NCI-H187 treated with DMSO at 0.1 percent for 48 hours (cell line): ENCODE data around the gene RPL29.

Experiments
- DNase-seq: peaks from one replicate; lab custom pipeline; 2025; lab: John Stamatoyannopoulos, UW

RPL29 gene

DNA sequence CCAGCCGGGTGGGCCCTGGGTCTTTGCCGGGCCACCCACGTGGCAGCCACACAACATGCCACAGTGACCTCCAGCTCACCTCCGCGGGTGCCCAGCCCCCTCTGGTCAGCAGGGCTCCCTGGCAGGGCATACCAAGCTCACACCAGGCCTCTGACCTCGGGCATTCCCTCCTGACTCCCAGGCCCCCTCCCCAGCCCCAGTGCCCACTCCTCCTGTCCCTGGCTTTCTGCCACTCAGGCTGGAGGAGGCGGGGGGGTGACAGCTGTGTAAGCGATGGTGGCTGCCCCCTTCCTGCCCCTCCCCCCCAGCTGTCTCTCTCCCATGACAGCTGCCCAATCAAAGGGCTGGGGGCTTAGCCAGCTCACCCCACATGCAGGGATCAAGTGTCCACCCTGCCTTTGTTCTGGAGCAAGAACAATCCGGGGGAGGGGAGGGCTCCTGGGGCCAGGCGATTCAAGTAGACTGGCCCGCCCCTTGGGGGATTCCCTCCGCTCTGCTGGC lies 31.7 kb downstream of the RPL29 start:
- no peak for DNase-seq

DNA sequence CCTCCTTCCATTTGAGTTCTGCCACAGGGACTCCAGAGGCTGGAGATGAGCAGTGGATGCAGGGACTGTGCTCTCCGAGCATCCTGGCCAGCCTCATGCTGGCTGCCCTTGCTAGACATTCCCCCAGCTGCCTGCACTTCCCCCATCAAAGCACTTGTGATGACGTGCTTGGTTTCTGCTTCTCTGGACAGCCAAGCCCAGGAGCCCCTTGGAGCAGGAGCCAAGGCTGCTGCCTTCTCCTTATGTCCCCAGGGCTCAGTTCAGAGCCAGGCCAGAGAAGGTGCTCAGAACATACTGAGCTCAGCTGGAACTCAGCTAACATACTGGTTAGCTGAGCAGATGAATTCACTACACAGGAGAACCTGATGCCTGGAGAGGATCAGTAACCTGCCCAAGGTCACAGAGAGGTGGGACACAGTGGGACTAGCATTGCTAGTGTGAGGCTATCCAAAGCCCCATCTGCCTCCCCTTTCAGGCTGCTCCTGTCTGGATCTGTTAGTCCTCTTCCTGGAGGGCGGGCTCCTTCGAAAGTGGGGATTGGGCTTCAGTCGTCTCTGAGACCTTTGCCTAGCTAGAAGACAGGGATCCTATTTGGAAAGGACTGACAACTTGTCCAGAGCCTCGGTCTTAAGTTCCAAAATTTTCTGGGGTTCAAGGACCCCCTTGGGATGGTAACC lies 32.7 kb downstream of the RPL29 start:
- no peak for DNase-seq

DNA sequence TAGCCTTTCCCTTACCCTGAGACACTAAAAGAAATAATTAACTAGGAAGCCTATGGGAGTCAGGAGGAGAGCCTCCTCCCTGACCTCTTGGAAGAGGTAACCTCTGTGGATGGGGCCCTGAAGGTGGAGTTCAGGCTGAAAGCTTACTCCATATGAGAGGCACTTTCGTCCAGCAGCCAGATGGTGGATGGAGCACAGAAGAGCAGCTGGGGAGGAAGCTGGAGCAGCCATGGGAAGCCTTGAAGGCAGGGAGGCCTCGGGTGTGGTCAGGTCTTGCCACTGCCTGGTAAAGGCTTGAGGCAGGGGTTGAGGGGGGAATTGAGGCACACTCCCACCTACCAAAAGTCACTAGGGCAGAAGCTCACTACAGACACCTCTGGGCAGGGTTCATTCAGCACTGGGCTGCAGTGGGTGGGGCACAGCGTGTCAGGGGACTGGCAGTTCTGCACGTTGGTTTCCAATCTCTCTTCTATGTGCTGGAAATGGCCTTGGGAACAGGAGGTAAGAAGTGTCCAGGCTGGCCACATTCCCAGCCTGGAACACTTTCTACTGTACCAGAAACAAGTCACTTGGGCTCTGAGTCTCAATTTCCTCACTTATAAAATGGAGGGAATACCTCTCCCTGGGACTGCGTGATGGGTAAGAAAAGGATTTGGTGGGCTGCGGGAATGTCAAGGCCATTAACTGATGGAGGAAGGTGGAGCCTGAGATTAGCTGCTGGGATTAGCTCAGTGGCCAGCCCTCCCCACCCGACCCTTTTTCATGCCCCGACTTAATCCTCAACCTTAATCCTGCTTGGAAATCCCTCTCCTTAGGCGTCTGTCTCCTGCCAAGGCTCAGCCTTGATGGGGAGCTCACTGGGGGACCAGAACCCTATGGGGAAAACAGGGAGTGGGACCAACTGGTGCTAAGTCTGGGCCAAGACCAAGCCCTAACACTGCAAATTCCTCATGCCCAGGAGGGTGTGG lies 33.8 kb downstream of the RPL29 start:
- DNase-seq: no peak

DNA sequence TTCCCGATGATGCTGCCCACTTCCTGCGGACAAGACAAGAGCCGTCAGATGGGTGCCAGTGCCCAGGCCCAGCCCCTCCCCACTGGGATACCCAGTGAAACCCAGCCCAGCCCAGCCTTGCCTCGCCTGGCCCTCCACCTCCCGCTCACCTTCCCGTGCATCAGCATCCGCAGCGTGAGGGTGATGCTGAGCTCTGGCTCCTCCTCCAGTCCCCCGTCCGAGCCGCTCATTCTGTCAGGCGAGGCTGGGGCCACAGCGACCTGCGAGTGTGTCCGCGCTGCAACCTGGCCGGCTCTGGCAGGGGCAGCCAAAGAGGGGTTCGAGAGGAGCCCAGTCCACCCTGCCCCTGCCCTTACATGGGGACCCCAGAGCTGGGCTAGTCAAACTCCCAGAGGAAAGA lies 34.7 kb downstream of the RPL29 start:
- DNase-seq: no peak

DNA sequence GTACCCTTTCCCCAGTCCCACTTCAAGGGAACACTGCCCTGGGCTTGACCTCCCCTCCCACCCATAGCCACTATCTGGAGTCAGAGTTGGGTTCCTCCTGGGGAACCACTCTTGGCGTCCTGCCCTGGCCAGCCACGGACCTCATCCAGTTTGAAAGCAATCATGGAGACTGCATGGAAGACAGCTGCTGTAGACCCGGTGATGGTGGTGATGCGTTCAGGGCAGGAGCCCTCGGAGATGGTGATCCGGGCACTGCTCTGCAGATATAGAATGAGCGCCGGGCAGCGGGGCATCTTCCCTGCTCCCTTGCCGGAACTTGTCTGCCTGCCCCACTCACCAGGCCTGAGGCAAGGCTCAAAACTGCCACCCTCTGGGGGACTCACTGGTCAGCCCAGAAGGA lies 35.3 kb downstream of the RPL29 start:
- DNase-seq: no peak

DNA sequence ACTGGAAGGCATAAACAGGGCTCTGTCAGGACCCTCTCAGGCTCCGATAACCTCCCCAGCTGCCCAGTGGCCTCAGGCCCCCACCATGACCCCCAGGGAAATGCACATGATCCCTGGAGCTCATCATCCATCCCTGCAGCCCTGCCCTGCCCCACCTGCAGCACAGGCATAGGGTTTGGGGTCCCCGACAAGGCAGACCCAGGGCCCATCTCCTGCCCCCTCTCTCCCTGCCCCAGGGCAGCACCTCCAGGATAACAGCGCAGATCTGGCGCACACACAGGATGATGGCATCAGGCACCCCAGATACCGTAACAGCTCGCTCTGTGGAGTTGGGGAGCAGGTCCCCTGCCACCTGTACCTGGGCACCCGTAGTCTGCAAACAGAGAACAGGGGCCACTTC lies 36.0 kb downstream of the RPL29 start:
- DNase-seq: no peak

DNA sequence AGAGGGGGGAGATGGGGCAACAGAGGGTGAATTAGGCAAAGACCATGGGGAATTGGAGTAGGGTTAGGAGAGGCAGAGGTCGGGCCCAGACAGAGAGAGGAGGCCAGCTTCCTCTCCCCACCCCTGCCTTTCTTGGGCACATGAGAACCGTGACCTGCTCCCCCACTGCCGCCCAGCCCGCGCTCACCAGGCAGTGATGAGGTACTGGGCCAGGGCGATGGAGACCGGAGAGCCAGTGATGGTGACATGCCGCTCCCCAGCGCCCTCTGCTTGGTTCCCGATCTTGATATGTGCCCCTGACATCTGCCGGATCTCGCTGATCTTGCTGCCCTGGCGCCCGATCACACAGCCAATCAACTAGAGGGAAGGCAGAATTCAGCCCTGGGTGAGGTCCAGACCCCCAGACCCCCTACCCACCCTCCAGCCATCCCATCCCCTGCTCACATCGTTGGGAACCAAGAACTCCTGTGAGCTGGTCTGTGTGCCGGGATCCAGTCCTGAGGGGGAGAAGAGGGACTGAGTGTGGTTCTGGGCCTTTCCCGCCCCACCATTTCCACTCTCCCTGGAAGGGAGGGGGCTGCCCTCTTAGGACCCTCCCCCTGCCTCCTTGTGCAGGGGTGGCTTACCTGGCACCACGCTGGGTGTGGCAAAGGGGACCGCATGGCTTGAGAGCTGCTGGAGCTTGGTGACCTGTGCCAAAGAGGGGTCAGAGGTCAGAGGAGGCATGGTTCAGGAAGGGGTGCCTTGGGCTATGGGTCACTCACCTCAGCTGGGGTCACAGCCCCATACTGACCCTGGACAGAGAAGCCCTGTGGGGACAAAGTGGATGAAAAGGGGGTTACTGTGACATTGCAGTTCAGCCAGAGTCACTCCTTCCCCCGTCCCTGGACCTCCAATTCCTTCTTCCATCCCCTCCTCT lies 36.8 kb downstream of the RPL29 start:
- no peak for DNase-seq

DNA sequence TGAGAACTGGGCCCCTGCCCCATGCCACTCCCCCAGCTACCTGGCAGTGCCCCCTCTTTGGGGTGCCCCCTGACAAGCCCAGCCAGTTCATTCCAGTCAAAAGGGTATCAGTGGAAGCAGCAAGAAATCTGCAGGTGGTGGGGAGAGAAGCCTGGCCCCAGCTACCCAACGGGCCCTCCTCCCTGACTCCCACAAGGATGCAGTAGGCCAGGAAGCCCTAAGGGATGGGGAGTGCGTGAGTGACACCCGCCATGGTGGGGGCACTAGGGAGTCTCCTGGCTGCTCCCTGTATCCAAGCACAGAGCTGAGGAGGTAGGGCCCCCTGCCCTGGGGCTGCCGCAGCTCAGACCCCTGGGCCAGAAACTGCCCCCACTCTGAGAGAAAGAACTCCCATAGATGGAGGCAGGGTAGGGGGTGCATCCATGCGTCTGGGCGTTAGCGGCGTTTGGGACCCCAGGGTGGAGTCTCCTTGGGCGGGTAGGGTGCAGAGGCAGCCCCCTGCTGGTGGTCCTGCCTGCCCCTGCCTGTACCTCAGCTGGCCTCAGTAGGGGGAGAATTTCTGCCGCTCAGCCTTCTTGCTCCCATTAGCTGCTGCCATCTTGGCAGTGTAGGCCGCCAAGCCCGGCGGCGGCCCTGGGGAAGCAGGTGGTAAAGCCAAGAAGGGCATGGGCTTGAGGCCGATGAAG lies 38.0 kb downstream of the RPL29 start:
- DNase-seq: no peak

DNA sequence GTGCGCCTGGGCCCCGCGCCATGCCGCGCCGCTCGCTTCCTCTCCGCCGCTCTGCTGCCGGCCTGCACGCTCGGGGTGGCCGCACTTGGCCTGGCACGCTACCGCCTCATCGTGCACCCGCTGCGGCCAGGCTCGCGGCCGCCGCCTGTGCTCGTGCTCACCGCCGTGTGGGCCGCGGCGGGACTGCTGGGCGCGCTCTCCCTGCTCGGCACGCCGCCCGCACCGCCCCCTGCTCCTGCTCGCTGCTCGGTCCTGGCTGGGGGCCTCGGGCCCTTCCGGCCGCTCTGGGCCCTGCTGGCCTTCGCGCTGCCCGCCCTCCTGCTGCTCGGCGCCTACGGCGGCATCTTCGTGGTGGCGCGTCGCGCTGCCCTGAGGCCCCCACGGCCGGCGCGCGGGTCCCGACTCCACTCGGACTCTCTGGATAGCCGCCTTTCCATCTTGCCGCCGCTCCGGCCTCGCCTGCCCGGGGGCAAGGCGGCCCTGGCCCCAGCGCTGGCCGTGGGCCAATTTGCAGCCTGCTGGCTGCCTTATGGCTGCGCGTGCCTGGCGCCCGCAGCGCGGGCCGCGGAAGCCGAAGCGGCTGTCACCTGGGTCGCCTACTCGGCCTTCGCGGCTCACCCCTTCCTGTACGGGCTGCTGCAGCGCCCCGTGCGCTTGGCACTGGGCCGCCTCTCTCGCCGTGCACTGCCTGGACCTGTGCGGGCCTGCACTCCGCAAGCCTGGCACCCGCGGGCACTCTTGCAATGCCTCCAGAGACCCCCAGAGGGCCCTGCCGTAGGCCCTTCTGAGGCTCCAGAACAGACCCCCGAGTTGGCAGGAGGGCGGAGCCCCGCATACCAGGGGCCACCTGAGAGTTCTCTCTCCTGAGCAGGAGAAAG lies 39.6 kb downstream of the RPL29 start:
- DNase-seq: no peak

DNA sequence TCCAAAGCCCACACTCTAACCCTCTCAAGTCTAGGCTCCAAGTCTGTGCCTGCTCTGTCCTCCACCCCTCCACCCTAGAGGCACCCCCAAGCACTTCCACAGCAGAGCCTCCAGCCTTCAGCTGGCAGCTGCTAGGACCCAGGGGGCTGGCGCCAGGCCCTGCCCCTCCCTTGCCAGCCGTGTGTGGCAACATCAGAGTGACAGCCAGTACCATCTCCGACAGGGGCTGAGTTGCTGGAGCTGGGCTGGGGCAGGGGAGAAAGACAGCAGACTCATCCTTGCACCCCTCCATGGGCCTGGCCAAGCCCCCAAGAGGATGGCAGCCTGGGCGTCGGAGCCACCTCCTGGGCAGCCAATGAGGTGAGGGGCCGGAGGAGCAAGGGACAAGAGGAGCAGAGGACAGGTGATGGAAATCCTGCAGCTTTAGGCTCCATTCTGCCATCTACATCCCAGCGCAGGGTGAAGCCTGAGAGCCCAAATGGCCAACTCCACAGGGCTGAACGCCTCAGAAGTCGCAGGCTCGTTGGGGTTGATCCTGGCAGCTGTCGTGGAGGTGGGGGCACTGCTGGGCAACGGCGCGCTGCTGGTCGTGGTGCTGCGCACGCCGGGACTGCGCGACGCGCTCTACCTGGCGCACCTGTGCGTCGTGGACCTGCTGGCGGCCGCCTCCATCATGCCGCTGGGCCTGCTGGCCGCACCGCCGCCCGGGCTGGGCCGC lies 40.4 kb downstream of the RPL29 start, which contains the start of gene GPR62:
TSS of gene GPR62 (plus strand) at position 207 of the 718 bp plus-strand sequence. CDS start at position 479, 272 bp downstream.
- no peak for DNase-seq

DNA sequence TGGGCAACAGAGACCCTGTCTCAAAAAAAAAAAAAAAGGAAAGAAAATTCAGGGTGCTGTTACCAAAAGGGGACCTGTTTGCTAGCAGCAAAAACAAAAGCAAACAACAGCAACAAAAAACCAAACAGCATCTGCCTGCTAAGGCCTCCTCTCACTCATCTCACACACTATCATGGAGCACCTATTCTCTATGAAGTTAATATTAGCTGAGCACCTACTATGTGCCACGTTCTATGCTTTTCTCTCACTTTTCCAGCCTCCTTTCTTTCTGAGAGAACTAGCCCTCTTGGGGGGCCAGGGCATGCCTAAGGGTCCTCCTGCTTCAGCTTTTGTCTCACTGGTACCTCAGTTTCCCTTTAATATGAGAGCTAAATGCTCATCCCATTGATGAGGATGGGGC lies 41.0 kb downstream of the RPL29 start:
- DNase-seq: no peak

DNA sequence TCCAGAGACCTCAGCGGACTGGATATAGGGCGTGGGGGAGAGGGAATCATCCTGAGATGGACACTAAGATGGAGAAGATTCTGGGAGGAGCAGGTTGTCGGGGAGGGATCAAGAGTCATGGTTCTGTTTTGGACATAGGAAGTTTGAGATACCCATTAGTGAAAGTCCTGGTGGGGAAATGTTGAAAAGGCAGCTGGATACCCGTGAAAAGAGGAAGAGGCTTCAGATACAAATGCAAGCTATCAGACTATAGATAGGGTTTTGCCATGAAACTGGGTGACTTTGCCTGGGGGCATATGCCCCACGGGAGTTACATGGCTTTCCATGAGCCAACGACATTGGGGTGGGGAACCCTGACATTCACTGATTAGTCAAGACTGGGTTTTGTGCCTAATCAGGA lies 41.6 kb downstream of the RPL29 start:
- DNase-seq: no peak

DNA sequence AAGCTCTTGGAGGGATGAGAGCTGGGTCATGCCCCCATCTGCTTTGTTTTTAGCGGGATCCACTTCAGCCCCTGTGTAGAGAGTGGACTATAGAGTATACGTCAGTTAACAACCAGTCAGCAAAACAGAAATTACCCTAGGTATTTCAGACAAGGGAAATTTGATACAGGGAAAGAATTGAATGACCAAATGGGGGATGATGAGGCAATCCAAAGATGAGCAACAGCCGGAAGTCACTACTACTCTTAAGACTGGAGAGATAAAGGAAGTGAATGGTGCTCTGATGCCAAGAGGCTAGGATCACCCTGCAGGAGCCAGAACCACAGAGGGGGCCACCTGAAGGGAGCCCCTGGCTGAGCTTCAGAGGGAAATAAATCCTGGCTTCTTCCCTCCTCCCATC lies 42.2 kb downstream of the RPL29 start:
- no peak for DNase-seq

DNA sequence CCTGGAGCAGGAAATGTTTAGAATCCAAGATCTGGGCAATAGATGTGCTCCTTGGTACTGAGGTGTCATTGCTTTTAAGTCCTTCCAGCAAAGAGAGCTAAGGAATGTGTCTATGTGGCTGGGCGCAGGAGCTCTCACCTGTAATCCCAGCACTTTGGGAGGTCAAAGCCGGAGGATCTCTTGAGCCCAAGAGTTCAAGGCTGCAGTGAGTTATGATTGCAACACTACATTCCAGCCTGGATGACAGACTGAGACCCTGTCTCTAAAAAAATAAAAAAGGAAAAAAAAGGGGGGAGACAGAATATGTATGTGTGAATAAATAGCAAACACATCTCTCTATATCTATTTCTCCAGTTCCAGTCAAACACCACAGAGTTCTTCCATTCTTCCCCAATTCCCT lies 44.8 kb downstream of the RPL29 start:
- DNase-seq: no peak

DNA sequence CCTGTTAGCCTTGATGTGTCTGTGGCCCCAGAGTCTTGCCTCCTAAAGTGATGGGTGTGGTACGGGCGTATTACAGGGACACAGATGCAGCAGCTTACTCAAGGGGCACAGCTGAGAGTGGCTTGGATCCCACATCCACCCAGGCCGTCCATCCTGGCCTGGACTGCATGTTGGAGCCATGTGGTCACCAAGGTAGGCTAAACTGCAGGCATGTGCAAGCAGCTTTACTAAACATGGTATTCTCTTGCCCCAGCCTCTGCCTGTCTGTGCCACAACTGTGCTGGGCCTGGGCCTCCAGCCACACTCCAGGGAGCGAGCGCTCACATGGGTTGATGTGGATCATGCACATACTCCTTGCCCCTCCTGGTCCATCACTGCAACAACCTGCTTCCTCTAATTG lies 46.6 kb downstream of the RPL29 start:
- DNase-seq: no peak

DNA sequence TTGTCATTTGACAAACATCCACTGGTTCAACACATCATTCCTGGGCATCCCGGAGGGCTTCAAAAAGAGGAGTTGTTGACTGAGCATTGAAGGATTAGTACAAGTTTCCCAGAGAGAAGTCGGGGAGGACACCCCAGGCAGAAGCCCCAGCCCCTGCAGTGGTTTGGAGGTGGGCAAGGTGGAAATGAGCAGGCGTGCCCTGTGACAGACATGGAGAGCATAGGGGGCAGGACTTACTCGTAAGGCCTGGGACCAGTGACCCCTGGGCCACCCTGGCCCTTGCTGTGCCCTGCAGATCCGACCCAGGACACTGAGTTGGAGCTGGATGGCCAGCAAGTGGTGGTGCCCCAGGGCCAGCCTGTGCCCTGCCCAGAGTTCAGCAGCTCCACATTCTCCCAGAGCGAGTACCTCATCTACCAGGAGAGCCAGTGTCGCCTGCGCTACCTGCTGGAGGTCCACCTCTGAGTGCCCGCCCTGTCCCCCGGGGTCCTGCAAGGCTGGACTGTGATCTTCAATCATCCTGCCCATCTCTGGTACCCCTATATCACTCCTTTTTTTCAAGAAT lies 47.6 kb downstream of the RPL29 start:
- DNase-seq: no peak

DNA sequence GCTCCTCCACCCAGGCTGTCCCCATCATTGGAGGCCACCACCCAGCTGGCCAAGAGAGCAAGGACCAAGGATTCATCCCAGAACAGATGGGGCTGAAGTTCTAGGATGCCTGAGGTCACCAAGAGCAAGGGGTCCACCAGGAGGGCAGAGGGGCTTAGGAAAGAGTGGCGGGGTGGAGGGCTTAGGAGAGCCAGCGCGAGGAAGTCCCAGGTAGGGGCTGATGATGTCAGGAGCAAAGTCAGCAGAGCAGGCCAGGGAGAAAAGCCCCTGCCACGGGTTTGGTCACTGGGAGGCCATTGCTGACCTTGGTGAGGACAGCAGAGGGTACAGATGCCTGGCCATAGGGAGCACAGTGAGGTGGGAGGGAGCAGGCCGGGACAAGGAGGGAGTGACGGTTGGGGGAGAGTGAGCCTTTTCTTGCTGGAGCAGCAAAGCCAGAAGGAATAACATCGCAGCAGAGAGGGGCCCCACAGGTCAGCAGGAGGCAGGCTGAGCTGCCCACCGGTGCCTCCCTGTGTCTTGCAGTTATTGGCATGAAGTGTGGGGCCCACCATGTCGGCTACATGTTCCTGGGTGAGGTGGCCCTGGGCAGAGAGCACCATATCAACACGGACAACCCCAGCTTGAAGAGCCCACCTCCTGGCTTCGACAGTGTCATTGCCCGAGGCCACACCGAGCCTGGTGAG lies 48.3 kb downstream of the RPL29 start:
- no peak for DNase-seq

DNA sequence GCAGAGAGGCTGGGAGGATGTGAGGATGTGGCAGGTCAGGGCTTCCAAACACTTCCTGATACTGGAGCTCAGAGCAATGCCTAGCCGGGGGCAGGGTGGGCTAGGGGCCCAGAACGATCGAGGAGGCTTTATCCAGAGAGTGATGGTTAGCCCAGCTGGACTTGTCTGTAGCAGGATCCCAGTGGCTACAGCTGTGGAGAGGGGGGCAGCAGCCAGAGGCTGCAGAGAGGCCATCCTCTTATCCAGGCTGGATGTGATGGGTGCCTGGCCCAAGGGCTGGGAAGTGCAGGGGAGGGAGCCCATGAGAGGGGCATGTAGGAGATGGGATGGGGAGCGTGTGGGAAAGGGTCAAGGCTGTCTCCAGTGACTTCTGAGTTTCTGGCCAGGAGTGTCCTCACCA lies 48.9 kb downstream of the RPL29 start:
- DNase-seq: no peak
